ENCODE measurements around the gene CRY2.
"Not testable (repeated sequence)": the region's sequence is repeated elsewhere in the genome, so short reads cannot be mapped to it uniquely, and the experiment has no call there.

CRY2 gene

DNA sequence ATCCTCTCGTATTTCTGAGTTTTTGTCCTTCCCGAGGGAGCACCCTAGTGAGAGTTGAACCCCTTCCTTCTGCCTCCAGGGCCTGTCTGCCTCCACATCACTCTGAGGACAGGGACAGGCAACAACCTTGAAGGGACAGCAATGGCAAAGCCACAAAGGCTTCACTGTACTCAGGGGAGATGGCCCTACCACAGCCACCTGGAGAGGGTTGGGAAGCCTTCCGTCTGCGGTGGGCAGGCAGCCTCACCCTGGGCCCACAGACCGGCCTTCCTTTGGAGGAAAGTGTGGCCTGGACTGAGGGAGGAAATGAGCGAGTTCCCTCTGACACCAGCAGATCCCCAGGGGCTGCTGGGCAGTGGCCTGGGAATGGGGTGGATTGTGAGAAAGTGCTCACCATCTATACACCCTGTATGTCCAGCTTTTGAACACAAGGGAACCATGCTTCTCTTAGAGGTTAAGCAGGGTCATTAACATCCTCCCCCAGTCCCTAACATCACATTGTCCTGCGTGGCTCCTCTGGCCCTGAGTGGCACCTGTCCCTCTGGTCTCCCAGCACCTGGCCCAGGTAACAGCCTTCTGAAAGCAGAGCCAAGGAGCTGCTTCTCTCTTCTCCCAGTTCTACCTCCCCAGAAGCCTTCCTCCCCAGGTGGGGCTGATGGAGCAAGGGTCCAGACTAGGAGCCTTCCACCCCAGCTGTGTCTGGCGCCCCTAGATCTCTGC, 35.5 kb upstream of the CRY2 start:
- no peak for DNase-seq

DNA sequence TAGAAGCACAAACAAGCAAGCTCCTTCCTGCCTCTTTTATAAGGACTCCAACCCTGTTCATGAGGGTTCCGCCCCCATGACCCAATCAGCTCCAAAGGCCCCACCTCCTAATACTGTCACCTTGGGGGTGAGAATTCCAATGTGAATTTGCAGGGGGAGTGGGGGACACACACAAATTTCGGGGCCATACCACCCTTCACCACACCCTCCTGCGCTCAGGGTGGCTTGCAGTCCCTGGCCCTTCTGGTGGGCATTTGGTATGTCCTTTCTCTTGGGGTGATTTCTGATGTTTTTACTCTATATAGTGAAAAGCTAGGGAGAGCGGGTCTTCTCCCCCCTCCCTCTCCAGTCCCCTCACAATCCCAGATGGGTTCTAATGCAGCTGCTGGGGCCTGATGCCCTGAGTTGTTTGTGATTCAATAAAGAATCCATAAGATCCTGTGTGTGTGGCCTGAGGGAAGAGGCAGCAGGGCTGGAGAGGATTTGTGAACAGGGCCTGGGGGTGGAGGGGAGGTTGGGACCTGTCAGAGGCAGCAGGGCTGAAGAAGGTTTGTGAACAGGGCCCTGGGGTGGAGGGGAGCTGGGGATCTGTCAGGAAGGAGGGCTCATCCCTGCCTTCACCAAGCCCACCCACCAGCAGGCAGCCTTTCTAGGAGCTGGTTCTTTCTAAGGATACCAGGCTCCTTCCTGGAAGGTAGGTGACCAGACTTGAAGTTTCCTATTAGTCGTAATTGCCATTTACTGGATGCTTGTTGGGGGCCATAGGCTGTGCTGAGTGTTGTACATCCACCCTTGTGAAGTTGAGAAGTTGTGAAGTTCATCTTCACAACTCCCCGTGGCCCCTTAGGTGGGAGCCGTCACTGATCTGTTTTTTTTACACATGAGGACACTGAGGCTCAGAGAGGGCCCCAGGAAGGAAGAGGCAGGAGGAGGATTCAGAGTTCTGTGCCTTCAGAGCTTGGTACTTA, 34.4 kb upstream of the CRY2 start:
- DNase-seq, result no peak

DNA sequence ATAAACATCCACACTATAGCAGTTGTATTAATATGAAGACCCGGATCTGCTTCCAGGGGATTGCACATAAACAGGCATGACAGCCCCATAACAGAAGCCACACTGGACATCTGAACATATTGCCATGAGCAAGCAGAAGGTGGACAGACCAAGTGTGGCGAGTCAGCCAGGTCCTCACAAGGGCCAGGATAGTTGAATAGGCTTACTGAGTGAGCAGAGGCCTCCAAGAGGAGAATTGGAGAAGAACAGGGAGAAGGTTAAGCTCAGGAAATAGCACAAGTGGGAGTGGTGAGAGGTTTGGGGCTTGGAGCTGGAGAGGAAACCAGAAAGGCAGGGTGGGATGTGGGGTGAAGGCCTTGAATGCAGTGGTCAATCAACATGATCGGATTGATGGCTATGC, 31.5 kb upstream of the CRY2 start:
- DNase-seq, result no peak

GRCh38 chr11:45816614-45817013, 30.7 kb upstream of the CRY2 start:
- no peak for DNase-seq

GRCh38 chr11:45817191-45817590, 30.1 kb upstream of the CRY2 start:
- DNase-seq, result no peak

DNA sequence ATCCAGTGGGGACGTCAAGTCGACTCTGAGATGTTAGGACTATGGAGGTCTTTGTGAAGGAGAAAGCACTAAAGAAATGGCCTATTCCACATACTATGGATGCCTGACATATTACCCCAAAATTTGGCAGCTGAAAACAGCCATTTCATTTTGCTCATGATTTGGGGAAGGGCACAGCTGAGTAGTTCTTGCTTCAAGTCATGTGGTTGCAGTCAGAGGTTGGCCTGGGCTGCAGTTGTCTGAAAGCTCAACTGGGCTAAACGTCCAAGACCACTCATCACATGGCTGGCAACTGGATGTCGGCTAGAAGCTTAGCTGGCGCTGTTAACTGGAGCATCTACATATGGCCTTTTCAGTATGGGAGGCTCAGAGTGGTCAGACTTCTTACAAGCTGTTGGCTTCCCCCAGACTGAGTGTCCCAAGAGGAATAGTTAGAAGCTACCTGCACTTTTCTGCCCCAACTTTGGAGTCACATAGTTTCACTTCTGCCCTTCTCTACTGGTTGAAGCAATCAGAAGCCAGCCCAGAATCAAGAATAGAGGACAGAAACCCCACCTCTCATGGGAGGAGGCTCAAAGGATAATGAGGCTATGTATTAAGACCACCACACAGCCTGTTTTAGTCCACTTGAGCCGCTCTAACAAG, 28.2 kb upstream of the CRY2 start:
- DNase-seq, result peak; percentile 12

DNA sequence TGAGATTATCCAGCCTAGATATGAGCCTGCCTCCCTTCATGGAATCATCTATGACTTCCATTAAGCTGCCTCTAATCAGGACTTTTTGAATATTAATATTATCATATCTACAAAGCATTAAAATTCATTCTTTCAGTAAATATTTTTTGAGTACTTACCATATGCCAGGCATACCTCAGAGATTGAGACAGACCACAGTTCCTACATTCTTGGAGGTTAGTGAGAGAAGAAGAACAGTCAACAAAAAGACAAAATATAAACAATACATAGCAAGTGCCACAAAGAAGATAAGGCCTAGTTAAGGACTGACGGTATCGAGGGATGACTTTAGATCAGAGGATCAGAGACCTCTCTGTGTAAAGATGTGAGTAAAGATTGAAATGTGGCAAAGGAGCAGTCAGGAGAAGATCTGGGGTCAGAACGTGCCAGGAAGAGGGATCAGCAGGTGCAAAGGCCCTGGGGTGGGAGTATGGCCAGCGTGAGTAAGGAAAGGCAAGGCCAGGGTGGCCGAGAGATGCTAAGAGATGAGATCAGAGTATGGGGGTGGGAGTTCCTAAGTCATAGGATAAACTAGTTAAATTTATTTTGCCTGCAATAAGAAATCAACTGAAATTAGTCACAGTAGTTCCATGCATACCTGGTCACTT, 26.9 kb upstream of the CRY2 start:
- DNase-seq, result no peak

GRCh38 chr11:45826492-45826891, 20.8 kb upstream of the CRY2 start:
- not testable (repeated sequence) for DNase-seq

GRCh38 chr11:45827123-45827522, 20.2 kb upstream of the CRY2 start:
- no peak for DNase-seq

DNA sequence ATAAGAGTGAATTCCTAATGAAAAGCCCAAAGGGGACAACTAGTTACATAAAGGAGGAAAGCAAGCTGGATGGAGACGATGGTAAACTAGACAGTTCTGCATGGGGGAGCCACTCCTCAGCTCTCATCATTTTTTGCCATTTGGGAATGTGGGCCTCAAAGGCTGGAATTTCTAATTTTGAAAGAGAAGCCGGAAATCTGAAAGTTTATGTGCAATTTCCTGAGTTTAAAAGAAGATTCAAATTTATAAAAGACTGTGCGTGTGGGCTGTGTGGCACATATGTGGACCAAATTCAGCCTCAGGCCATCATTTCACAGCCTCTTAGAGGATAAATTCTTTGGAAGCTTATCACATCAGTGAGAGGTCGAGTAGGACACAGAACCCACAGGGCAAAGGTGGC, 18.3 kb upstream of the CRY2 start:
- DNase-seq, result no peak

DNA sequence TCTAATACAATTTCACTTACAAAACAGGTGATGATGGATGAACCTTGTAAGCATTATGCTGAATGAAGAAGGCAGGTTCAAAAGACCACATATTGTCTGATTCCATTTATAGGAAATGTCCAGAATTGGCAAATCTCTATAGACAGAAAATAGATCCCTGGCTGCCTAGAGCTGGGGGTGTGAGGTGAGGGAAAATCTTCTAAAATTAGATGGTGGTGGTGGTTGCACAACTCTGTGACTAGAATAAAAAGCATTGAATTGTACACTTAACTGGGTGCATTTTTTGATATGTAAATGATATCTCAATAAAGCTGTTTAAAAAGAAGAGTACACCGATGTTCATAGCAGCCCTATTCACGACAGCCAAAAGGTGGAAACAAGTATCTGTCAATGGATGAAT, 16.7 kb upstream of the CRY2 start:
- DNase-seq, result no peak

GRCh38 chr11:45832811-45833441, 14.3 kb upstream of the CRY2 start:
- no peak for DNase-seq

DNA sequence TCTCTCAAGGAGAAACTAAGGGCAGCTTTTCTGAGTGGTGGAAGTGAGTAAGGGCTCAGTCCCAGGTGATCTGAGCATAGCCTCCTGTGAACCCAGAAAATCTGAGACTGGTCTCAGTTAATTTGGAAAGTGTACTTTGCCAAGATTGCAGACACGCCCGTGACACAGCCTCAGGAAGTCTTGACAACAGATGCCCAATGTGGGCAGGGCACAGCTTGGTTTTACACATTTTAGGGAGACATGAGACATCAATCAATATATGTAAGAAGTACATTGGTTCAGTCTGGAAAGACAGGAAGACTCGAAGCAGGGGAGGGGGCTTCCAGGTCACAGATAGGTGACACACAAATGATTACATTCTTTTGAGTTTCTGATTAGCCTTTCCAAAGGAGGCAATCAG, 13.5 kb upstream of the CRY2 start:
- DNase-seq, result no peak

- DNase-seq, result no peak
These were observed 12.9 kb upstream of the CRY2 start for GRCh38 chr11:45834298-45834756.

DNA sequence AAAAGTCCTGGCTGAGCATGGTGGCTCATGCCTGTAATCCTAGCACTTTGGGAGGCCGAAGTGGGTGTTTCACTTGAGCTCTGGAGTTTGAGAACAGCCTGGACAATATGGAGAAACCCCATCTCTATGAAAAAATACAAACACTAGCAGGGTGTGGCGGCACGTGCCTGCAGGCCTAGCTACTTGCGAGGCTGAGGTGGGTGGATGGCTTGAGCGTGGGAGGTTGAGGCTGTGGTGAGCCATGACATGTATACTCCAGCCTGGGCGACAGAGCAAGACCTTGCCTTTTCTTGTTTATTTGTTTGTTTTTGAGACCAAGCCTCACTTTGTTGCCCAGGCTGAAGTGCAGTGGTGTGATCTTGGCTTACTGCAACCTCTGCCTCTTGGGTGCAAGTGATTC, 8.1 kb upstream of the CRY2 start:
- no peak for DNase-seq

DNA sequence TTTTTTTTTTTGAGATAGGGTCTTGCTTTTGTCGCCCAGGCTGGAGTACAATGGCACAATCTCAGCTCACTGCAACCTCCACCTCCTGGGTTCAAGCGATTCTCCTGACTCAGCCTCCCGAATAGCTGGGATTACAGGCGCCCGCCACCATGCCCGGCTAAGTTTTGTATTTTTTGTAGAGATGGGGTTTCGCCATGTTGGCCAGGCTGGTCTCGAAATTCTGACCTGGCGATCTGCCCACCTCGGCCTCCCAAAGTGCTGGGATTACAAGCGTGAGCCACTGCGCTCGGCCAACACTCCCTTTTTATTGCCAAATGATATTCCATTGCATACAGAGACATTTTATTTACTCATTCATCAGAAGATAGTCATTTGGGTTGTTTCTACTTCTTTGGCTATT, 7.0 kb upstream of the CRY2 start:
- DNase-seq, result not testable (repeated sequence)

DNA sequence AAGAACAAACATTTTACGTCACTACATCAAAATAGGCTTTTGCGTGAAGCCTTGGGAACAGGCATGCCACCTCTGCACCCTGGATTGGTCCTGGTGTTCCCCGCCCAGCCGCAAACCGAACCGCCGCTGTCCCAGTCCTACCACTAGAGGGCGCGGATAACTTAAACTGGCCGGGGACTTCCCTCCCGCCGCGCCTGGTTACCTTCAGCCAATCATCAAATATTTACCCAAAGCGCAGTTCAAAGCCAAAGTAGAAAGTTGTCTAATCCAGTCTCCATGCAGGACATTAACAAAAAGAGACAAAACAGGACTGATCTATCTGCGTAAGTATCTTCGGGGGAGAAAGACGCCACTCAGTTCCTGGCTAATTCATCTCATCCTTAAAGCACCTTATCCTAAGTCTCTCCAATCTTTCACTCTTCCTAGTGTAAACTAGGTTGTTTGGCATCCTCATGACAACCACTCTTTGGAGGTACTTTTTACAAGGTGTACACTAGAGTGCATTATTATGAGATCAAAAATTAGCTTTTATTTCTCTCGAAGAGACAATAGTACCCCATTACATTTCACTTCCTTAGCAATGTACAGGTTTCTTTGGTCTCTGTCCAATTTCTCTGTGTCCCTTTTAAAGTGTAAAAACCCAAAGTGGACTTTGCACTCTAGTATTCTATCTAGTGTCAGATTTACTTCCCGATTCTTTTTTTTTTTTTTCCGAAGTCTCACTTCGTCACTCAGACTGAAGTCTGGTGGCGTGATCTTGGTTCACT, 3.9 kb upstream of the CRY2 start:
- DNase-seq, result peak; percentile 91

DNA sequence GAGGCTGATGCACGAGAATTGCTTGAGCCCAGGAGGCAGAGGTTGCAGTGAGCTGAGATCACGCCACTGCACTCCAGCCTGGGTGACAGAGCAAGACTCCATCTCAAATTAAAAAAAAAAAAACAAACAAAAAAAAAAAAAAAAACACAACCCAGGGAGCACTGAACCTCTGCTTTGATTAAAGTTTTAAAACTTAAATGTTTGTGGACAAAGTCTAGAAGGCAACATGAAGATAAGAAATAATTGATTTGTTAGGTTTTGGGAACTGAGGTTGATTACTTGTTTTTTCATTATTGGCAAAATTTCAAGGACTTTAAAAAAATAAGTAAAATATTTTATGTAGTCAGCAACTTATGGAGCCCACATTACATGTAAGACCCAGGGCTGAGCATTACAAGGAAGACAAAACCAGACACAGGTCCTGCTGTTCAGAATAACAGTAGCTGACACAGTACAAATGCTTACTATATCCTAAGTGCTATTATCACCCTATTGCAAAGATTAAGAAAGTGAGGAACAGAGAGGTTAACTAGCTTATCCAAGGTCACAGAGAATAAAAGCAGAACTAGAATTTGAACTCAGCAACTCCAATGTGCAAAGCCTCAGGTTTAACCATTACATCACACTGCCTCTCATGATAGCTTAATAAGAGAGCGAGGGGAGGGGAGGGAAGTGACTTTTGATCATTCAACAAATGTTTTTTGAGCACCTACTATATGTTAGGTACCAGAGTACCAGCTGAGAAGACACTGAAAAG, 2.3 kb upstream of the CRY2 start:
- no peak for DNase-seq

GRCh38 chr11:45846174-45846675, 1.1 kb upstream of the CRY2 start:
- no peak for DNase-seq

GRCh38 chr11:45847911-45848316, 639 bp downstream of the CRY2 start:
- DNase-seq, result no peak

GRCh38 chr11:45848654-45849081, 1.4 kb downstream of the CRY2 start:
- no peak for DNase-seq

Measured in right hindlimb (tissue), 1 donor.